K562 (cell line): ENCODE results near the gene NPR2. TPM values are rescaled to one million over a fixed set of nuclear protein-coding genes. Genes with fewer than 3 reads are reported as not detected.

ENCODE experiments used
- ATAC-seq: fragments of 200-7000 bp; cut with Tn5 transposase; 3 replicates; pipeline ENCODE4 v1.9.1; 2020; ENCODE audit warnings: moderate library complexity
- BruUV-seq: library from RNA; stranded (reverse); fragments of 400-500 nt; replicated peaks from 2 replicates; lab custom pipeline; 2021; lab: Mats Ljungman, UMichigan
- CTCF ChIA-PET: fragments of 300-600 bp; formaldehyde crosslinking; extraction: SDS; loops from one replicate; lab custom pipeline; 2021; ENCODE audit warnings: low intra/inter-chr PET ratio; lab: Yijun Ruan, JAX
- POLR2A ChIA-PET: fragments of 300-600, 350-650 bp; sonication (Branson Sonifier 250); formaldehyde crosslinking; extraction: SDS; loops from one replicate; lab custom pipeline; 2021; ENCODE audit warnings: antibody characterized with exemption, inconsistent platforms; lab: Yijun Ruan, JAX
- DNase-seq, 4 experiments: peaks; one replicate each; pipeline versions ENCODE4 v3.0.0 to v3.0.0-alpha.2; 2011 to 2018; ENCODE audit warnings: low spot score in 3 of 4, mixed read lengths in 3 of 4; ENCODE audit errors: extremely low read depth in 1 of 4
- FAIRE-seq: peaks from 2 replicates; lab custom pipeline; 2011; peaks lifted over from hg19 to GRCh38; lab: Jason Lieb, UNC
- H2AFZ ChIP-seq: 2 replicates; pipeline ENCODE4 v1.6.0; 2011; ENCODE audit warnings: low read depth, low read length, control low read depth, inconsistent platforms
- H3K27ac ChIP-seq: fragments of 200-600 bp; 3 replicates; pipeline ENCODE4 v1.8.0; 2011; ENCODE audit warnings: low read depth, mild to moderate bottlenecking, control low read depth, inconsistent platforms, low read length, moderate library complexity, mixed read lengths; ENCODE audit errors: extremely low read depth
- H3K27me3 ChIP-seq, 2 experiments: fragments of 300-600 bp in 1 of 2; 2 replicates in 1 of 2; 3 replicates in 1 of 2; pipeline versions ENCODE4 v1.6.0 to v1.8.0; 2011; ENCODE audit warnings: inconsistent platforms in 2 of 2, low read length in 2 of 2, mild to moderate bottlenecking in 1 of 2, mixed read lengths in 1 of 2, moderate library complexity in 1 of 2; ENCODE audit not compliant: control insufficient read depth in 2 of 2, insufficient read depth in 2 of 2
- H3K36me3 ChIP-seq: fragments of 300-600 bp; 3 replicates; pipeline ENCODE4 v1.8.0; 2011; ENCODE audit warnings: mild to moderate bottlenecking, low read length, inconsistent platforms; ENCODE audit not compliant: control insufficient read depth, insufficient read depth
- H3K4me1 ChIP-seq, 2 experiments: fragments of 200-600 bp in 1 of 2; replicated peaks in 1 of 2; 2 replicates in 1 of 2; 3 replicates in 1 of 2; pipeline versions ENCODE4 v1.5.1 to v1.8.0; 2011; ENCODE audit warnings: inconsistent platforms in 2 of 2, low read length in 2 of 2, mild to moderate bottlenecking in 1 of 2, mixed read lengths in 1 of 2, moderate library complexity in 1 of 2; ENCODE audit not compliant: control insufficient read depth in 2 of 2, insufficient read depth in 2 of 2
- H3K4me2 ChIP-seq: 2 replicates; pipeline ENCODE4 v1.6.1; 2011; ENCODE audit warnings: low read length, control low read depth, inconsistent platforms, mixed read lengths; ENCODE audit not compliant: insufficient read depth
- H3K4me3 ChIP-seq: fragments of 200-600 bp; sonication (generic), shearing (Covaris generic); 2 replicates; pipeline ENCODE4 v1.5.1; 2016; ENCODE audit warnings: control low read depth, inconsistent platforms
- H3K79me2 ChIP-seq: fragments of 200-600 bp; 3 replicates; pipeline ENCODE4 v1.8.0; 2011; ENCODE audit warnings: low read length, inconsistent platforms; ENCODE audit not compliant: control insufficient read depth, insufficient read depth
- H3K9ac ChIP-seq, 2 experiments: 2 replicates each; pipeline versions ENCODE4 v1.6.0 to v1.6.1; 2011; ENCODE audit warnings: low read depth in 2 of 2, low read length in 2 of 2, control low read depth in 1 of 2, inconsistent platforms in 1 of 2, mild to moderate bottlenecking in 1 of 2, mixed read lengths in 1 of 2; ENCODE audit not compliant: insufficient read depth in 1 of 2
- H3K9me1 ChIP-seq: one replicate; pipeline ENCODE4 v1.6.0; 2011; ENCODE audit warnings: inconsistent platforms, mild to moderate bottlenecking, low read length, moderate library complexity; ENCODE audit not compliant: control insufficient read depth, insufficient read depth
- H3K9me3 ChIP-seq: replicated peaks from 2 replicates; pipeline ENCODE4 v1.5.1; 2011; ENCODE audit warnings: low read depth, low read length, inconsistent platforms; ENCODE audit not compliant: control insufficient read depth, insufficient read depth
- H4K20me1 ChIP-seq: replicated peaks from 2 replicates; pipeline ENCODE4 v1.6.1; 2011; ENCODE audit warnings: low read length, inconsistent platforms, mixed read lengths; ENCODE audit not compliant: control insufficient read depth, insufficient read depth
- CEBPB ChIP-seq: fragments of 450-650 bp; IDR thresholded peaks from 2 replicates; pipeline ENCODE4 v1.6.1; 2016; ENCODE audit warnings: missing genetic modification characterization, missing compliant biosample characterization
- CEBPG ChIP-seq, 3 experiments: fragments of 200-800 bp in 1 of 3; sonication (Bioruptor generic) in 1 of 3; sonication (generic) in 1 of 3; formaldehyde crosslinking in 1 of 3; IDR thresholded peaks in 2 of 3; conservative IDR thresholded peaks in 1 of 3; 2 replicates each; pipeline versions ENCODE4 v1.6.1 to v1.8.0; 2016 to 2022; ENCODE audit warnings: missing compliant biosample characterization in 2 of 3, missing genetic modification characterization in 2 of 3, mild to moderate bottlenecking in 1 of 3, missing genetic modification reagents in 1 of 3
- CHD1 ChIP-seq: fragments of 200-600 bp; sonication (generic); IDR thresholded peaks from one replicate; pipeline ENCODE4 v1.6.1; 2012; ENCODE audit warnings: mild to moderate bottlenecking, moderate library complexity, low read length, inconsistent platforms
- NFIX ChIP-seq: fragments of 250-450 bp; sonication (Bioruptor Pico); IDR thresholded peaks from 2 replicates; pipeline ENCODE4 v1.4.0; 2020; ENCODE audit warnings: low read depth, mild to moderate bottlenecking, moderate library complexity
- SPI1 ChIP-seq: IDR thresholded peaks from 2 replicates; pipeline ENCODE4 v1.6.1; 2011; ENCODE audit warnings: low read depth, low read length, control low read depth, borderline replicate concordance
- ZNF140 ChIP-seq: fragments of 250-450 bp; sonication (Bioruptor Pico); IDR thresholded peaks from 2 replicates; pipeline ENCODE4 v1.8.0; 2021; ENCODE audit warnings: moderate library complexity, mild to moderate bottlenecking, inconsistent platforms
- in situ Hi-C: fragments of 300-500 bp; cut with MboI; formaldehyde crosslinking; loops from 4 replicates; pipeline ENCODE4 v1.15.0; 2018; ENCODE audit warnings: inconsistent platforms, mixed read lengths
- intact Hi-C: fragments of 100-400 bp; cut with micrococcal nuclease; formaldehyde crosslinking; loops from 2 replicates; pipeline ENCODE4 v1.14.2; 2022
- polyA plus RNA-seq, 8 experiments: library from polyadenylated mRNA; depleted of rRNA in 4 of 8; stranded (reverse) in 5 of 8; unstranded in 3 of 8; fragments of >200 nt; fragmentation: Nextera tagmentation in 2 of 8; fragmentation: Illumina TruSeq in 1 of 8; extraction: Ambion mirVana in 2 of 8; extraction: Trizol in 1 of 8; gene quantifications; 2 replicates each; pipeline versions ENCODE4 v1.2.1 to v1.2.3, GENCODE V29; 2011 to 2014; ENCODE audit warnings: inconsistent platforms in 1 of 8, missing spikeins in 1 of 8
- total RNA-seq, 7 experiments: library from RNA; depleted of rRNA in 6 of 7; stranded (reverse); fragments of >200 nt in 6 of 7; fragmentation: Illumina TruSeq in 2 of 7; extraction: Trizol in 2 of 7; gene quantifications; 2 replicates each; pipeline versions ENCODE4 v1.2.1 to v1.2.3, GENCODE V29; 2011 to 2021; ENCODE audit warnings: low replicate concordance in 1 of 7

Gene NPR2
- total and polyA plus RNA-seq, 9 of the 15 experiments (the other 6 are each of a cell fraction or from before 2014, with no cell fraction given) = 2.4 to 12.9 (median 6.0) TPM

- DNase-seq (no peak), ATAC-seq (no peak), FAIRE-seq (no peak)
- peak overlapping the region; percentile 86 for H3K4me2 ChIP-seq
- CTCF ChIA-PET = no interaction called here
- POLR2A ChIA-PET = no interaction called here
- H3K79me2 ChIP-seq = peaks cover 42% of the 10 kb centered on the region
- intact Hi-C loops = no loop called here
- H4K20me1 ChIP-seq = no peaks in the 10 kb centered on the region
- H3K4me3 ChIP-seq = peak overlapping the region; percentile 89
- 0 out of 2 replicates have a peak, but pooled peaks have one; percentile 30 for TF ChIP-seq CEBPB
- 0 out of 2 replicates have a peak, but pooled peaks have one; percentile 36 for TF ChIP-seq SPI1
- TF ChIP-seq CHD1 = peak; percentile 37
- TF ChIP-seq ZNF140 (CRISPR knock-in tag) = no peak
- TF ChIP-seq NFIX (CRISPR knock-in tag) = no peak
- no peak for TF ChIP-seq CEBPG (CRISPR knock-in tag; IDR thresholded peaks at IDR 0.05)
- TF ChIP-seq CEBPG (tag; conservative IDR thresholded peaks at IDR 0.05 in 1 of 2, IDR thresholded peaks at IDR 0.05 in 1 of 2) = peak; percentile 35; a peak in 1 of 4 replicates
- peaks cover 6% of the 10 kb centered on the region; the same call in 2 of the 3 replicates for H3K36me3 ChIP-seq
- no peaks in the 10 kb centered on the region for H3K9me1 ChIP-seq
- H2AFZ ChIP-seq = no peak overlapping the region
- in situ Hi-C loops = no loop called here
- H3K27me3 ChIP-seq = no peaks in the 10 kb centered on the region
- H3K9me3 ChIP-seq = no peaks in the 10 kb centered on the region
- BruUV-seq = no TSS peak
- peak overlapping the region; percentile 91; the same call in 2 of the 3 replicates for H3K27ac ChIP-seq
- H3K9ac ChIP-seq = peak overlapping the region in 1 of 2 experiments; percentile 92; a peak in 2 of 4 replicates
- H3K4me1 ChIP-seq = peaks cover 4 to 9% of the 10 kb centered on the region in 2 experiments; a peak in 3 of 5 replicates
These were observed 33.5 kb upstream of the NPR2 start for GRCh38 chr9:35757892-35758275.
